Measurements from ENCODE around the gene SNF8.

SNF8 gene

GRCh38 chr17:48929812-48930165 is 14.9 kb downstream of the SNF8 start:
- no peak for DNase-seq
- ATAC-seq = no peak

- ATAC-seq = no peak
- no peak for DNase-seq
Measured at GRCh38 chr17:48928876-48929811, 15.5 kb downstream of the SNF8 start.

GRCh38 chr17:48927978-48928745 is 16.5 kb downstream of the SNF8 start:
- DNase-seq (no peak), ATAC-seq (no peak)

- ATAC-seq (no peak), DNase-seq (no peak)
Measured at GRCh38 chr17:48925991-48926342, 18.7 kb downstream of the SNF8 start.

- peak; percentile 34 for ATAC-seq
- no peak for DNase-seq
Measured at GRCh38 chr17:48925251-48925990, 19.2 kb downstream of the SNF8 start.

GRCh38 chr17:48915459-48916282 is 29.0 kb downstream of the SNF8 start:
- ATAC-seq (peak; percentile 98), DNase-seq (peak; percentile 45)

GRCh38 chr17:48912476-48912875 is 32.2 kb downstream of the SNF8 start:
- ATAC-seq = no peak

GRCh38 chr17:48910370-48910769 is 34.3 kb downstream of the SNF8 start:
- ATAC-seq (no peak), DNase-seq (no peak)

More at GRCh38 chr17:48912476-48912875, 32.2 kb downstream of the SNF8 start:
- DNase-seq = no peak

- DNase-seq (no peak), ATAC-seq (no peak)
Measured at GRCh38 chr17:48909783-48910182, 34.9 kb downstream of the SNF8 start.

GRCh38 chr17:48908853-48909394 is 35.7 kb downstream of the SNF8 start:
- peak; percentile 61 for ATAC-seq
- DNase-seq = peak; percentile 96

- peak; percentile 91 for DNase-seq
- peak; percentile 92 for ATAC-seq
Measured at GRCh38 chr17:48908047-48908843, 36.4 kb downstream of the SNF8 start, which contains the start of gene UBE2Z. Gene UBE2Z, plus strand, starts transcription at chr17:48908407. Its CDS starts 97 bp downstream, at chr17:48908504.

- ATAC-seq = peak; percentile 2
Measured at GRCh38 chr17:48907713-48908046, 37.0 kb downstream of the SNF8 start.

GRCh38 chr17:48905987-48906515 is 38.6 kb downstream of the SNF8 start:
- no peak for ATAC-seq
- DNase-seq = no peak

More at GRCh38 chr17:48907713-48908046, 37.0 kb downstream of the SNF8 start:
- DNase-seq = no peak

- no peak for ATAC-seq
- DNase-seq = no peak
Measured at GRCh38 chr17:48904428-48904827, 40.2 kb downstream of the SNF8 start.

GRCh38 chr17:48903401-48903800 is 41.2 kb downstream of the SNF8 start:
- no peak for ATAC-seq
- no peak for DNase-seq

GRCh38 chr17:48901241-48901640 is 43.4 kb downstream of the SNF8 start:
- DNase-seq (no peak), ATAC-seq (no peak)

- DNase-seq (no peak), ATAC-seq (no peak)
Measured at GRCh38 chr17:48894886-48895285, 49.8 kb downstream of the SNF8 start.

GRCh38 chr17:48893646-48894508 is 50.8 kb downstream of the SNF8 start:
- ATAC-seq (no peak), DNase-seq (no peak)

GRCh38 chr17:48892940-48893645 is 51.5 kb downstream of the SNF8 start:
- ATAC-seq = no peak
- DNase-seq = peak; percentile 15
